Karpas-422 (cell line): ENCODE data around the gene ABCB8. TPM values are rescaled to one million over a fixed set of nuclear protein-coding genes. Genes with fewer than 3 reads are reported as not detected.

Experiments used
- DNase-seq: peaks from one replicate; pipeline ENCODE4 v3.0.0-alpha.2; 2015
- H2AFZ ChIP-seq: fragments of 200-600 bp; sonication (generic); 2 replicates; pipeline ENCODE4 v1.6.1; 2014; ENCODE audit warnings: antibody characterized with exemption, low read length, mixed read lengths
- H3K27ac ChIP-seq: fragments of 200-600 bp; sonication (generic); 2 replicates; pipeline ENCODE4 v1.5.1; 2014; ENCODE audit warnings: mild to moderate bottlenecking, low read length, moderate library complexity
- H3K27me3 ChIP-seq: fragments of 200-600 bp; sonication (generic); 2 replicates; pipeline ENCODE4 v1.6.1; 2014; ENCODE audit warnings: low read length, mixed read lengths
- H3K36me3 ChIP-seq: fragments of 200-600 bp; sonication (generic); 2 replicates; pipeline ENCODE4 v1.6.1; 2014; ENCODE audit warnings: low read length, mixed read lengths; ENCODE audit not compliant: insufficient read depth
- H3K4me1 ChIP-seq: fragments of 200-600 bp; sonication (generic); 2 replicates; pipeline ENCODE4 v1.6.1; 2014; ENCODE audit warnings: mild to moderate bottlenecking, low read length, mixed read lengths
- H3K4me2 ChIP-seq: fragments of 200-600 bp; sonication (generic); 2 replicates; pipeline ENCODE4 v1.6.1; 2014; ENCODE audit warnings: low read length, low read depth, mild to moderate bottlenecking; ENCODE audit not compliant: poor library complexity, severe bottlenecking
- H3K4me3 ChIP-seq: fragments of 200-600 bp; sonication (generic); 2 replicates; pipeline ENCODE4 v1.5.1; 2014; ENCODE audit warnings: mild to moderate bottlenecking, antibody characterized with exemption, low read length, mixed read lengths
- H3K79me2 ChIP-seq: fragments of 200-600 bp; sonication (generic); 2 replicates; pipeline ENCODE4 v1.6.1; 2014; ENCODE audit warnings: mild to moderate bottlenecking, low read length, mixed read lengths
- H3K9ac ChIP-seq: fragments of 200-600 bp; sonication (generic); 2 replicates; pipeline ENCODE4 v1.6.0; 2014; ENCODE audit warnings: low read length
- H3K9me2 ChIP-seq: fragments of 200-600 bp; sonication (generic), shearing (Covaris generic); replicated peaks from 2 replicates; pipeline ENCODE4 v1.6.0; 2014; ENCODE audit warnings: mild to moderate bottlenecking, low read length, moderate library complexity; ENCODE audit not compliant: insufficient read depth
- H3K9me3 ChIP-seq: fragments of 300-700, 200-600 bp; sonication (generic); 2 replicates; pipeline ENCODE4 v1.6.1; 2014; ENCODE audit warnings: low read length, mixed read lengths
- H4K20me1 ChIP-seq: fragments of 200-600 bp; sonication (generic); 2 replicates; pipeline ENCODE4 v1.6.1; 2014; ENCODE audit warnings: mild to moderate bottlenecking, antibody characterized with exemption, low read length, low read depth; ENCODE audit not compliant: insufficient read depth
- total RNA-seq: library from RNA; depleted of rRNA; stranded (reverse); fragments of >200 nt; shearing (Covaris generic); gene quantifications from 2 replicates; pipeline ENCODE4 v1.2.3, GENCODE V29; 2014; ENCODE audit warnings: low replicate concordance

The ABCB8 gene
- total RNA-seq, 1 experiment from 2014 or later, result 19.0 TPM

- Histone ChIP-seq H3K9ac (peak overlapping the region; percentile 89), H3K9me3 (no peaks in the 10 kb centered on the region), H3K27me3 (no peaks in the 10 kb centered on the region), H3K4me2 (peak overlapping the region; percentile 73), H3K79me2 (peaks cover 32% of the 10 kb centered on the region), H2AFZ (no peak overlapping the region), H3K36me3 (no peaks in the 10 kb centered on the region), H4K20me1 (0 out of 2 replicates have a peak, but pooled peaks cover 5% of the 10 kb centered on the region), H3K9me2 (no peaks in the 10 kb centered on the region), H3K4me1 (peaks cover 30% of the 10 kb centered on the region), H3K27ac (0 out of 2 replicates have a peak overlapping the region, but pooled peaks have one; percentile 9), H3K4me3 (peak overlapping the region; percentile 87)
- DNase-seq, result no peak
These were observed 33.2 kb downstream of the ABCB8 start for GRCh38 chr7:151061213-151062110.

- H2AFZ ChIP-seq, result no peak overlapping the region
- H3K4me2 ChIP-seq, result no peak overlapping the region
- H3K9me3 ChIP-seq, result no peaks in the 10 kb centered on the region
- no peak overlapping the region for H3K4me3 ChIP-seq
- H3K4me1 ChIP-seq, result peaks cover 24% of the 10 kb centered on the region
- DNase-seq, result no peak
- no peak overlapping the region for H3K27ac ChIP-seq
- peaks cover 30% of the 10 kb centered on the region for H3K79me2 ChIP-seq
- no peak overlapping the region for H3K9ac ChIP-seq
- H4K20me1 ChIP-seq, result 0 out of 2 replicates have a peak, but pooled peaks cover 5% of the 10 kb centered on the region
- no peaks in the 10 kb centered on the region for H3K9me2 ChIP-seq
- no peaks in the 10 kb centered on the region for H3K27me3 ChIP-seq
- no peaks in the 10 kb centered on the region for H3K36me3 ChIP-seq
These were observed 33.8 kb downstream of the ABCB8 start for GRCh38 chr7:151062111-151062398.

GRCh38 chr7:151062399-151063211 lies 34.4 kb downstream of the ABCB8 start:
- no peaks in the 10 kb centered on the region for H3K9me2 ChIP-seq
- H3K79me2 ChIP-seq, result peaks cover 29% of the 10 kb centered on the region
- H3K27me3 ChIP-seq, result no peaks in the 10 kb centered on the region
- H3K4me2 ChIP-seq, result no peak overlapping the region
- peaks cover 22% of the 10 kb centered on the region for H3K4me1 ChIP-seq
- H3K27ac ChIP-seq, result no peak overlapping the region
- H3K9ac ChIP-seq, result no peak overlapping the region
- H3K4me3 ChIP-seq, result no peak overlapping the region
- H3K36me3 ChIP-seq, result no peaks in the 10 kb centered on the region
- H2AFZ ChIP-seq, result no peak overlapping the region
- DNase-seq, result no peak
- H3K9me3 ChIP-seq, result no peaks in the 10 kb centered on the region
- H4K20me1 ChIP-seq, result 0 out of 2 replicates have a peak, but pooled peaks cover 5% of the 10 kb centered on the region

GRCh38 chr7:151063212-151063561 lies 34.9 kb downstream of the ABCB8 start:
- peaks cover 29% of the 10 kb centered on the region for H3K79me2 ChIP-seq
- H3K9ac ChIP-seq, result no peak overlapping the region
- H3K4me2 ChIP-seq, result no peak overlapping the region

GRCh38 chr7:151064454-151064853 lies 36.2 kb downstream of the ABCB8 start:
- no peak overlapping the region for H3K27ac ChIP-seq
- no peak for DNase-seq
- H2AFZ ChIP-seq, result no peak overlapping the region
- no peak overlapping the region for H3K4me3 ChIP-seq
- H3K4me2 ChIP-seq, result no peak overlapping the region
- H3K4me1 ChIP-seq, result peaks cover 11% of the 10 kb centered on the region
- no peaks in the 10 kb centered on the region for H3K9me3 ChIP-seq
- H3K27me3 ChIP-seq, result no peaks in the 10 kb centered on the region
- peaks cover 29% of the 10 kb centered on the region for H3K79me2 ChIP-seq
- 0 out of 2 replicates have a peak, but pooled peaks cover 3% of the 10 kb centered on the region for H3K36me3 ChIP-seq
- H4K20me1 ChIP-seq, result peaks cover 5% of the 10 kb centered on the region; the same call in 1 of the 2 replicates
- no peaks in the 10 kb centered on the region for H3K9me2 ChIP-seq
- no peak overlapping the region for H3K9ac ChIP-seq

More at GRCh38 chr7:151063212-151063561, 34.9 kb downstream of the ABCB8 start:
- no peak overlapping the region for H3K27ac ChIP-seq
- H4K20me1 ChIP-seq, result 0 out of 2 replicates have a peak, but pooled peaks cover 5% of the 10 kb centered on the region
- H3K36me3 ChIP-seq, result 0 out of 2 replicates have a peak, but pooled peaks cover 3% of the 10 kb centered on the region
- no peak overlapping the region for H3K4me3 ChIP-seq
- DNase-seq, result no peak
- H2AFZ ChIP-seq, result no peak overlapping the region
- no peaks in the 10 kb centered on the region for H3K9me3 ChIP-seq
- H3K4me1 ChIP-seq, result peaks cover 22% of the 10 kb centered on the region
- H3K9me2 ChIP-seq, result no peaks in the 10 kb centered on the region
- no peaks in the 10 kb centered on the region for H3K27me3 ChIP-seq

GRCh38 chr7:151064993-151065392 lies 36.7 kb downstream of the ABCB8 start:
- Histone ChIP-seq H2AFZ (no peak overlapping the region), H3K9ac (no peak overlapping the region), H3K4me1 (peaks cover 11% of the 10 kb centered on the region), H3K36me3 (0 out of 2 replicates have a peak, but pooled peaks cover 3% of the 10 kb centered on the region), H3K27ac (no peak overlapping the region), H3K9me3 (no peaks in the 10 kb centered on the region), H3K27me3 (no peaks in the 10 kb centered on the region), H3K79me2 (peaks cover 26% of the 10 kb centered on the region), H3K4me3 (no peak overlapping the region), H3K4me2 (no peak overlapping the region), H4K20me1 (peaks cover 5% of the 10 kb centered on the region; the same call in 1 of the 2 replicates), H3K9me2 (no peaks in the 10 kb centered on the region)
- no peak for DNase-seq

GRCh38 chr7:151065516-151065915 lies 37.3 kb downstream of the ABCB8 start:
- H3K9me3 ChIP-seq, result no peaks in the 10 kb centered on the region
- peaks cover 5% of the 10 kb centered on the region; the same call in 1 of the 2 replicates for H4K20me1 ChIP-seq
- H3K4me1 ChIP-seq, result peaks cover 10% of the 10 kb centered on the region
- H3K27me3 ChIP-seq, result no peaks in the 10 kb centered on the region
- H2AFZ ChIP-seq, result no peak overlapping the region
- 0 out of 2 replicates have a peak, but pooled peaks cover 3% of the 10 kb centered on the region for H3K36me3 ChIP-seq
- H3K4me3 ChIP-seq, result no peak overlapping the region
- H3K79me2 ChIP-seq, result peaks cover 21% of the 10 kb centered on the region
- no peak overlapping the region for H3K27ac ChIP-seq
- DNase-seq, result no peak
- H3K4me2 ChIP-seq, result no peak overlapping the region
- H3K9ac ChIP-seq, result no peak overlapping the region
- no peaks in the 10 kb centered on the region for H3K9me2 ChIP-seq
